HG03354 (cell line): ENCODE measurements around the gene PPP2R1B.
"Not testable (repeated sequence)": the region's sequence is repeated elsewhere in the genome, so short reads cannot be mapped to it uniquely, and the experiment has no call there.

Experiments
- ATAC-seq: cut with Tn5 transposase; IDR thresholded peaks from one replicate; pipeline ENCODE4 v1.9.1; 2021; ENCODE audit warnings: mild to moderate bottlenecking; ENCODE audit not compliant: unreplicated experiment, poor library complexity, severe bottlenecking

The PPP2R1B gene

DNA sequence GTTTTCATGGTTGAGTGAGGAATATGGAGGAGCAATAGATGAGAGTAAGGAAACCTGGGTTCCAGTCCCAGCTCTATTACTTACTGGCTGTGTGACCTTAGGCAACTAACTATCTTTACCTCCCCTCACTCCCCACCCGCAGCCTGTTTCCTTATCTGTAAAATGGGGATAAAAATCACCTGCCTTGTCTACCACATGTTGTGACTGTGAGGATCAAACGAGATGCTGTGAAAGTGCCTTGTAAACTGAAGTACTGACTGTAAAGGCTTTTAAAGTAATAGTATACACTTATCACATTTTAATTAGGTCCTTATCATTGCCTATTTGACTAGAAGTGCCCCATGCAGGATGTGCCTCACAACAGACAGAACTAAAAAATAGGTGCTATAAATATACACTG is 18.9 kb upstream of the PPP2R1B start:
- no peak for ATAC-seq

DNA sequence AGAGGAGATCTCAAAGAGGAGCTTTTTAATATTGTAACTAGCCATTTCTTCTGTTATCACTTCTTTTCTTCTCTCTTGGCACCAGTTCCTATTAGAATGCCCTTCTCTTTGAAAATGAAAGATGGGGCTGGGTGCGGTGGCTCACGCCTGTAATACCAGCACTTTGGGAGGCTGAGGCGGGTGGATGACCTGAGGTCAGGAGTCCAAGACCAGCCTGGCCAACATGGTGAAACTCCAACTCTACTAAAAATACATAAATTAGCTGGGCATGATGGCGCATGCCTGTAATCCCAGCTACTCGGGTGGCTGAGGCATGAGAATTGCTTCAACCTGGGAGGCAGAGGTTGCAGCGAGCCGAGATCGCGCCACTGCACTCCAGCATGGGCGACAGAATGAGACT is 18.1 kb upstream of the PPP2R1B start:
- ATAC-seq, result not testable (repeated sequence)

DNA sequence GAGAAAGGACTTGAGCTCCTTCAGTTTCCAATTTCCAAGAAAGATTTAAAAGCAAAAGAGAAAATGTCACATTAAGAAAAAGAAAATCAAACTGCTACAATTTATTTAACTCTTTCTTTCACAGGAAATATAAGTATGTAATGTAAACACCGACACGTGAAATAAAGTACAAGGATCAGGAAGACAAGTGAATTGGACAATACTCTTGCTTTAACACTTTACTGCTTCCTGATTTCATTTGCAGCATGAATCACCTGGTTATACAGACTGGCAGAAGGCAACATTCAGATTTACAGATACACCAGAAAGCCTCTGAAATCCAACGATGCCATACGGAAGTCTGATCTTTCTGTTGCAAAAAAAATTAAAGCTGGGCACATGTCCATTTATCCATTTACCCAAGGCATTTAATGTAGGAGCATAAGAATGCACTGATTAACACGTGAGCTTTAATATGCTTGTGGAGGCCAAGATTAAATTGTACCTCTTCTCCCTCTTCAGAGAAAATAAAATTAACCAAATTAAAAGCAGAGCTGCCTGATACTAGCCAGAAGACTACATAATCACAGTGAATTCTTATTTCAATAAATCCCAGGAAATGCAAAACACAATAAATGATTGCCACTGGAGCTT is 16.0 kb upstream of the PPP2R1B start:
- ATAC-seq, result no peak

DNA sequence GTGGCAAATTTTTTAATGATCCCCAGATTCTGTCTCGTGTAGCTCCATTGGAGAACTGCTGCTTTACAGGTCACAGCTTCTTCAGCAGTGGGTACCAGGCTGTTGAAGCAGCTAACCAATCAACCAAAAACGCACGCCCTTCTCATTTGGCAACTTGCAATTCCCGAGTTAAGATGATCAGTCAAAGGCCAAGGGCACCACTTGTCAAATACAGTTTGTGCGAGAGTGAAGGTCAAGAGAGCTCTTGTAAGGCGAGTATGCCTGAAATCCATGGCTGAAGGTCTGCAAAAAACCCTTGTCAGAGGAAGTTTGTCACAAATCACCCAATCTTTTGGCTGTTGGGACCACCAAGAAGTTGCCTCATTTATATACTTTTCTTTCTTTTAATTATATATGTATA is 12.9 kb upstream of the PPP2R1B start:
- ATAC-seq, result no peak

DNA sequence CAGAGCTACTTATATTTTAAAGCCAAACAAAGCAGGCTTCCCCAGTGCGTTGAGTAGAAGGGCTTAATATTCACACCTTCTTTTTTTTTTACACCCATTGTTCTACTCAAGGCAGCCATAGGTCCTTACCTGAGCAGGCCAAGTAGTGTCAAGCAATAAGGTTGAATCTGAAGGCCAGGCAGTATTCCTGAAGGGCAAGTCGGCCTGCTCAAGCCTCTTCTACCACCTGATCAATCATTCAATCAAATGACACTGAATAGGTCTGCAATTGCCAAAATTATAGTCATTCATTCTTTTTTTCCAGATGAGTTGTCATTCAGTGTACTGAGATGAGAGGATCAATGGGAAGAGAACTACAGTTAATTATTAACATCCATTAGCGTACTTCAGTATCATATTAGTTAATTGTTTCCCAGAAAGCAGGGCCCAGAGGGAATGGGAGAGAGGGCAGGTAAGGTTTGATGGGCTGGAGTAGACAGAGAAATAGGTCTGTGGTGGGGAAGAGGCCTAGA is 11.9 kb upstream of the PPP2R1B start:
- no peak for ATAC-seq

DNA sequence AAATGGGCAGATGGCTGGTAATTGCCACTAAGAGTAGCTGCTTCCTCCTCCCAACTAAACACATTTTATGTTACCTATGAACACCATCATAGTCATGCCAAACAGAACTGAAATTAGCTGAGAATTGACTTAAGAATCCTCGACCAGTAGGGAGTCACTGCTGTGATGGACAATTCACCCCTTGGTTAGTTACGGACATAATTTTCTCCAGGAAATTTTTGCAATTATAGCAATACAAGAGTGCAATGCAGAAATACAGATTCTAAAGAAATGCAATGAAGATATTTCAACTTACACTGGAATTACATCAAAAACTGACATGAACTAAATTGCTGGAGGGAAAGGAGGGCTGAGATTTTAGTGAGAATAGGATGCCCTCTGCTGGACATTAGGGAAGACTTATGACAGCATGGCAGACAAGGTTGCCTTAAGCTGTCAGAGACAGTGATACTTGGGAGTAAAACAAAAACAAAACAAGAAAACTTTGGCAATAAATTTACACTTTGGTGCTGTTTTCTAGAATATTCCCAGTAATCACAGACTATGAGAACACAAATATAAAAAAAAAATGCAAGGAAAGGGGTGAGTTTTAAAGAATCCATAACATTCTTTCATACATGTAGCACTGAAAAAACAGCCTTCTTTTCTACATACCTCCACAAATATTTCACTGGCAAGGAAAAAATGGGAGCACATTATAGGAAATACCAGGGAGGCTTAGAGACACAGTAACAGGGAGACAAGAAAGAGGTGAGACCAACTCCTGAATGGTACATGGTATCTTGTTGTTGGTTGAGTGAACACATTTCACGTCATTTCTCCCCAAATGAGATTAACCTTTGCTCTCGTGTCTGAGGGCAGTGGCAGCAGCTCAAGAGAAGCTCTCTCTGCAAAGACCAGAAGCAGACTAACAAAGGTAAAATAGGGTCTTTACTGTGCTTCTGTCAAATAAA is 11.2 kb upstream of the PPP2R1B start:
- peak; percentile 63 for ATAC-seq

DNA sequence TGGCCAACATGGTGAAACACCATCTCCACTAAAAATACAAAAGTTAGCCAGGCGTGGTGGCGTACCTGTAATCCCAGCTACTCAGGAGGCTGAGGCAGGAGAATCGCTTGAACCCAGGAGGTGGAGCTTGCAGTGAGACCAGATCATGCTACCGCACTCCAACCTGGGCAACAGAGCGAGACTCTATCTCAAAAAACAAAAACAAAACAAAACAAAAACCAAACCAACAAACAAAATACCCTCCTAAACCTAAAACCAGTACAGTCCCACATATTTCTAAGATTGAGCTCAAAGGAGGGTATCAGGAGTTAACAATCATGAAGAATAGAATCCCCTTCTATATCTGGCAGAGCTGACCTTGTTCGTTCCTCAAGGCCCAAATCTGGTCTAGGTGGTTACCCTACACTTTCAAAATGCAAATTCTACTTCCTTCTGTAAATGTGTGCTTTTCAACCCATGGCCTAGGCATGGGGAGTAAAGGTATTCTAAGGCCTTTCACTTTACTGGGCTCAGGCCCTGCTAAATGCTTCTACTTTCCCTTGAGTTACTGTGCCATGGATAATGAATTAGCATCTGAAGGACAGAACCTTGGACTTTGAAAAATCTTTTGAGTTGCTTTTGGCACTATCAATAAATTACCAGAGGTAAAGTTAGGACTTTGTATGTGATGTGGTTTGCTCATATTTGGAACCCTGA is 10.4 kb upstream of the PPP2R1B start:
- ATAC-seq, result peak; percentile 97

DNA sequence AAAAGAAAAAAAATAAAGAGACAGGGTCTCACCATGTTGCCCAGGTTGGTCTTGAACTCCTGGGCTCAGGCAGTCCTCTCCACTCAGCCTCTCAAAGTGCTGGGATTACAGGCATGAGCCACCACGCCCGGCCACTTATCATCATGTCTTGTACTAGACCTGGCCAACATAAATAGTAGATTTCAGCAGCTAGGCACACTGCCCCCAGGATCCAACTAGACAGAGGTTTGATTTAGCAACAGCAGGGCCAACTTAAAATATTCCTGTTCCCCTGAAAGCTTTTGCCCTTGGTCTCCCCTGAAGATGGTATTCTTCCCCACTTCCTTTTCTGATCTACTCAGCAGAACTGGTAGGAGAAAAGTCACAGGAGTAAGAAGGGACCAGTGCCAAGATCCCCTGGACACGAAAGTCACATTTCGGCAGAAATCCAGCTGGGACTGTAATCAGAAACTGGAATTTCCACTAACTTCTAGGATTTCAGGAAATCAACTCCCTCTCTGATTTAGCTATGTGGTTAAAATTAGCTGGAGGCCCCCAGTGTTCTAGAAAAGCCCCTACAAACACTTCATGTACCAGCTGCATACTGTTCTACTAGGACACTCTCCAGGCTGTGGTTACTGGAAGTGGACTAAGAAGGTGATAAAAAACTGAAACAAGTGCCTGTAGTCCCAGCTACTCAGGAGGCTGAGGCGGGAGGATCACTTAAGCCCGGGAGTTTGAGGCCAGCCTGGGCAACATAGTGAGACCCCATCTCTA is 8.9 kb upstream of the PPP2R1B start:
- ATAC-seq, result no peak

DNA sequence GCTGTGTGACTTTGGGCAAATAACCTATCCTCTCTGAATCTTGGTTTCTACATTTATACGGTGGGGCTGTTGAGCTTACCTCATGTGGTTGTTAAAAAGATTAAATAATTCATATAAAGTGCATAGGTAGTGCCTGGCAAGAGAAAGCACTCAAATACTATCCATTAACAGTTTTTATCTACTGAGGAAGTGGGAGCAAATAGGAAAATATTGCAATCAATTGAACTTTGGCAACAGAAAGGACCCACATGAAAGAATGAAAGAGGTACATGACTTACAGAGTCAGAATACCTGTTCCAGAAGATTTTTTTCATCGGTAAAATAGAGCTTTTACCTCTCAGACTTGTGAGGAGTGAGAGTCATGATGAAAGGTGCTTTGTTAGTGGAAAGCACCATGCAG is 6.3 kb upstream of the PPP2R1B start:
- no peak for ATAC-seq

DNA sequence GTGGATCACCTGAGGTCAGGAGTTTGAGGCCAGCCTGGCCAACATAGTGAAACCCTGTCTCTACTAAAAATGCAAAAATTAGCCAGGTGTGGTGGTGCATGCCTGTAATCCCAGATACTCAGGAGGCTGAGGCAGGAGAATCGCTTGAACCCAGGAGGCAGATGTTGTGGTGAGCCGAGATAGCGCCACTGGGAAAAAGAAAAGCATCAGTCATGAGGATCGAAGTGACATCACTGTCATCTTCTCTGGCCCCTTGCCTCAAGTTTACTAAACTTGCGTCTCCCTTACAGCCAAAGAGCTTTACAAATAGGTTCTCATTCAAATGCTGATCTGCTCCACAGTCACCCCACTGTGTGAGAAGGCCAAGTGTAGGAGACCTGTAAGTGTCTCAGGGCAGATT is 5.0 kb upstream of the PPP2R1B start:
- ATAC-seq, result not testable (repeated sequence)

DNA sequence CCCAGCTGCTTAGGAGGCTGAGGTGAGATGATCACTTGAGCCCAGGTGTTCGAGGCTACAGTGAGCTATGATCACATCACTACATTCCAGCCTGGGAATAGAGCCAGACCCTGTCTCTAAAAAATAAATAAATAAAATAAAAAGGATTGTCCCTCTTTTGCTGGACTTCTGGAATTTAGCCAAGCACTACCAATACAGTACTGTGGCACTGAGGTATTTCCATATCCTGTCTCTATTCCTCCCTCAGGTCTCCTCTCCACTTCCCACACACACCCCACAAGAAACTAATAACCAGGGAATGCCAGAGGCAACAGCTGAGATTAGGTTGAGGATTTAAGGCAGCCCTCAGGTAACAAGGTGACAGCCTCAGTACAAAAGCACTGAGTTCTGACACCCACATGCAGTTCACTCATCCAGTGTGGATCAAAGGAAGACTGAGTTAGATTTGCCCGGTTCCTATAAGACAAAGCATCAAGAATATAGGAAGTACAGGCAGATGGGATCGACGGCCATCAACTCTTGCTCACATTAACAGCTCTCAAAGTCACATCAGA is 4.5 kb upstream of the PPP2R1B start:
- ATAC-seq, result no peak

DNA sequence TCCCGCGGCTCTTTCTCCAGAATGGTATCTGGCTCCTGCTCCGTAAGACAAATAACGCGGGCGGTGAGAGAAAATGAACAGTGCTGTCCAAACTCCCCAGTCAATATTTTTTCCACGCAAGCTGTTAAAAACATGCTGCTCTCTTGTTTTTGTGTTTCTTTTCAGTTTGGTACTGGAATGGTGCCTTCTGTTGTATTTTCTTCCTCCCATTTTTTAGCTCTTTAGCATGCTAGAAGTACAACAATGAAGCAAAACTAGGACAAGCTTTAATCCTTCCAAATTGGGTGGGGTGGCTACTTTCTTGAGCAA is 599 bp upstream of the PPP2R1B start:
- ATAC-seq, result peak; percentile 1

DNA sequence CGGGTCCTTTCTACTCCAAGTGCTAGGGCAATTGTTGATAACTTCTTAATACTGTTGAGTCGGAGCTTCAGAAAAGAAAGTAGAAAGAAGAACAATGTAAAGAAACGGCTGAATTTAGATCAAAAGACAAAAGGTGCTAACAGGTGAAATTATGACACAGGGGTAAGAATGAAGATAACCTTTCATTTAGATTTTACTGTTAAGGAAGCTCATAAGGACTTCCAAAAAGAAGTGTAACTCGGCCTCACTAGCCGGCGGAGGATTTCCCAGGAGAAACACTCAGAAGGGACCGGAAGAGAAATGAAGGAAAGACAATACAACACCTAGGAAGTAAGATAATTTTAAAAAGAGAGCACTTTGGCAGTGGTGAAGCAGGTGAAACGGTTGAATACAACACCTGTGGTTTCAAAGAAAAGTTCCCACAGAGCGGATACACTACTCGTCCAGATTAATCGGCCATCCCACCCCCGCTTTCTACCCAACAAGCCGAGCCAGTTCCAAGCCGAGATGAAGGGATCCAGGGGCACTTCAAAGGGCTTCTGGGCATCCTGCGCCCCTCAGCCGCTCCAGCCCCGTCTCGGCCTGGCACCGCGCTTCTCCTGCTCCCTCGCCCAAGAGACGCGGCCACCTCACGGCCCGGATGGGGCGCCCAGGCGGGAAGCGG is 737 bp downstream of the PPP2R1B start:
- ATAC-seq, result peak; percentile 41

DNA sequence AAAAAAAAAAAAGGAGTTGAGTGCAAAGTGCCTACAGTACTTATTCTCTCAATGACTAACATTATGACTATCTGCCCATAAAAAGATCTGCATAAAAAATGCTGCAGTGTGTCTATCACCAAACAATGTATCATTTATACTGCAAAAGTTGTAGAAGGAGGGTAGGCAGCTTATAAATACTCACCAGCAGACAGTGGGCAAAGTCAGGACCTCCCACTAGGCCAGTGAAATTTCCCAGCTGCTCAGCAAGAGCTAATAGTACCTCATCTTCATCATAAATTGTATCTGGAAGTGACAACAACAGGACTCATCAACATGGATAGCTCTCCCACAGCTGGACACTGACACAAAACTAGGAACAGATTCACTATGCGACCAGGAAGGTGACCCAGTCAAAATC is 1.6 kb downstream of the PPP2R1B start:
- ATAC-seq, result no peak

DNA sequence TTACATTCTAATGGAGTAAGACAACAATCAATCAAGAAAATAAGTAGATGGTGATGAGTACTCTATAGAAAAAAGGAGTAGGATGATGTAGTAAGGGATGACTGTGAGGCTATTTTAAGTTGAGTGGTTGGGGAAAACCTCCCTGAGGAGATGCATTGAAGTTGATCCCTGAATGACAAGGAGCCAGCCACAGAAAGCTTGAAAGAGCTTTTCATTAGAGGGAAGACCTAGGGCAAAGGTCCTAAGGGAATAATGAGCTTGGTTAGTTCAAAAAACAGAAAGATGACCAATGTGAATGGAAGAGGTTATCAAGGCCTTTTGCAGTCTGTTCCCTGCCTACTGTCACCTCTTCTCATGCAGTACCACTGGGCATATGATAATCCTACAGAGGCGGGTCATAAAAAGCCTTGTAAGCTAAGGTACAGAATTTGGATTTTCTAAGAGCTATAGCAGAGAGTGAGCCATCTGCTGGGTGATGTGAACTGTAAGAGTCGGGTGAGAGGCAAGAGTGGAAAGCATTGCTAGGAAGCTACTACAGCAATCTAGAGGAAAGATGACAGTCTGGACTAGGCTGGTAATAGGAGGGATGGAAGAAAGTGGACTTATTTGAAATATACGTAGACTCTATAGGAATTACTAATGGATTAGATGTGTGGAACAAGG is 3.1 kb downstream of the PPP2R1B start:
- ATAC-seq, result no peak

DNA sequence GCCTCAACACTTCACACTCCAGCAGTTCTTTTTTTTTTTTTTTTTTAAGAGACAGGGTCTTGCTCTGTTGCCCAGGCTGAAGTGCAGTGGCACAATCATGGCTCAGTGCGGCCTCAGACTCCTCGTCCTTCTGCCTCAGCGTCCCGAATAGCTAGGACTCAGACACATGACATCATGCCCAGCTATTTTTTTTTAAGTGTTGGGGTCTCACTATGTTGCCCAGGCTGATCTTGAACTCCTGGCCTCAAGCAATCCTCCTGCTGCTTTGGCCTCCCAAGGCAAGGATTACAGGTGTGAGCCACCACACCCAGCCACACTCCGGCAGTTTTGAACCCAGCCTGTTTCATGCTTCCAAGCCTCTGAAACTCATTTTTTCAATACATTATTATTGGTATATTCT is 3.7 kb downstream of the PPP2R1B start:
- no peak for ATAC-seq

DNA sequence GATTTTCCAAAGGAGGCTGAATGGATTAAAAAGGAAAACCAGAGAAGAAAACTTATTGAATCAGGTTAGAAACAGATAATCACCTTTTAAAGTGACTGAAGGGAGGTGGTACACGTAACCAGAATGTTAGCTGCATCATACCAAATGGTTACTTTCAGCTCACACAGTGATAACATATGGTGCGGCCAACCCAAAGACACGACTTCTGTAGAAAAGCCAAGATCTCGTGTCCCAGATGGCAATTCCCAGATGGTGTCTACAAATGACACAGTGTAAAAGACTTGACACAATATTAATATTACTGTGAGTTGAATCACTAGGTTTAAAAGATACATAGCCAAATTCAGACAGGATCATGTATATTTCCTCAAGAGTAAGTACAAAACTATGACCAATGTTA is 5.2 kb downstream of the PPP2R1B start:
- no peak for ATAC-seq

DNA sequence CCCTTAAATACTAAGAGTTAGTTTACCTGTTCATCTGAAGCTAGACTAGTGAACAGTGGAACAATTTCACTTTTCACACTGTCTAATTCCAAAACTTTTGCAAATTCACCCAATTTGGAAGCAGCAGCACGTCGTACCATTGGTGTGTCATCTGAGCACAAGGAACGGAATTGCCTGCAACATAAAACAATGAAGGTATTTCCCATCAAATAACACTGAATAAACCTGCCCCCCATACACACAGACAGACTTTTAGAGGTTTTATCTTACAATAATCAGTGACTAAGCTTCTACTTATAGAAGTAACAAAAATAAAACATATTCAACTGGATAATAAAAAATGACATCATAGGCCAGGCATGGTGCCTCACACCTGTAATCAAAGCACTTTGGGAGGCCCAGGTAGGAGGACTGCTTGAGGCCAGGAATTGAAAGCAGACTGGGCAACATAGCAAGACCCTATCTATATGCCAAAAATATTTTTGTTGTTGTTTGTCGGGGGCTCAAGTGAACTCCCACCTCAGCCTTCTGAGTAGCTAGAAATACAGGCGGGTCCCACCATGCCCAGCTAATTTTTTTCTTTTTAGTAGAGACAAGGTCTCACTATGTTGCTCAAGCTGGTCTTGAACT is 6.3 kb downstream of the PPP2R1B start:
- no peak for ATAC-seq
